Naive thymus-derived CD4-positive, alpha-beta T cell (primary cell): ENCODE data around the gene TXNL1. TPM values are rescaled to one million over a fixed set of nuclear protein-coding genes. Genes with fewer than 3 reads are reported as not detected.

Experiments used
- ATAC-seq: fragments of 150-1000 bp; cut with Tn5 transposase; 2 replicates; pipeline ENCODE4 v1.10.0; 2021; ENCODE audit warnings: mild to moderate bottlenecking, moderate library complexity
- CTCF ChIA-PET: fragments of 350-600 bp; sonication (Branson Sonifier 250); formaldehyde crosslinking; loops from one replicate; lab custom pipeline; 2021; ENCODE audit warnings: antibody characterized with exemption; lab: Charles Lee
- POLR2A ChIA-PET: fragments of 350-600 bp; sonication (Branson Sonifier 250); formaldehyde crosslinking; loops from one replicate; lab custom pipeline; 2021; ENCODE audit warnings: antibody characterized with exemption, inconsistent platforms; lab: Charles Lee
- DNase-seq, 9 donors: peaks; one replicate each; pipeline versions ENCODE4 v3.0.0 to v3.0.0-alpha.2; 2020 to 2022; ENCODE audit warnings: mixed read lengths in 1 of 9
- H3K27ac ChIP-seq: one replicate; pipeline ENCODE4 v1.7.0; 2013; ENCODE audit warnings: mild to moderate bottlenecking, low read depth, low read length, moderate library complexity
- H3K27me3 ChIP-seq, 2 donors: one replicate each; pipeline ENCODE4 v1.7.0; 2013; ENCODE audit warnings: low read length in 2 of 2, mild to moderate bottlenecking in 2 of 2, moderate library complexity in 2 of 2; ENCODE audit not compliant: control insufficient read depth in 2 of 2, insufficient read depth in 2 of 2
- H3K36me3 ChIP-seq, 3 experiments: 1 replicate in 2 of 3; 2 replicates in 1 of 3; pipeline ENCODE4 v1.7.0; 2013; ENCODE audit warnings: low read length in 3 of 3, mild to moderate bottlenecking in 3 of 3, moderate library complexity in 1 of 3; ENCODE audit not compliant: insufficient read depth in 3 of 3, control insufficient read depth in 2 of 3
- H3K4me1 ChIP-seq, 2 donors: one replicate each; pipeline ENCODE4 v1.7.0; 2013; ENCODE audit warnings: low read length in 2 of 2, mild to moderate bottlenecking in 2 of 2, moderate library complexity in 1 of 2; ENCODE audit not compliant: control insufficient read depth in 2 of 2, insufficient read depth in 2 of 2
- H3K4me3 ChIP-seq: 2 replicates; pipeline ENCODE4 v1.7.0; 2013; ENCODE audit warnings: mild to moderate bottlenecking, low read length
- H3K9me3 ChIP-seq, 3 experiments: 1 replicate in 2 of 3; 2 replicates in 1 of 3; pipeline ENCODE4 v1.7.0; 2013; ENCODE audit warnings: low read length in 3 of 3; ENCODE audit not compliant: control insufficient read depth in 2 of 3
- H3K27ac Mint-ChIP-seq, 9 donors: one replicate each; pipeline ENCODE4 v1.8.0; 2020 to 2022; ENCODE audit warnings: mixed read lengths in 9 of 9, mild to moderate bottlenecking in 8 of 9, moderate library complexity in 5 of 9, inconsistent platforms in 2 of 9
- H3K27me3 Mint-ChIP-seq, 5 donors: one replicate each; pipeline ENCODE4 v1.8.0; 2021 to 2022; ENCODE audit warnings: mixed read lengths in 5 of 5, mild to moderate bottlenecking in 1 of 5
- H3K36me3 Mint-ChIP-seq, 5 donors: one replicate each; pipeline ENCODE4 v1.8.0; 2020 to 2022; ENCODE audit warnings: mixed read lengths in 5 of 5, mild to moderate bottlenecking in 3 of 5, inconsistent platforms in 1 of 5
- H3K4me1 Mint-ChIP-seq, 7 donors: one replicate each; pipeline ENCODE4 v1.8.0; 2020 to 2022; ENCODE audit warnings: mixed read lengths in 7 of 7, mild to moderate bottlenecking in 3 of 7, inconsistent platforms in 1 of 7
- H3K4me3 Mint-ChIP-seq, 10 donors: one replicate each; pipeline ENCODE4 v1.8.0; 2020 to 2022; ENCODE audit warnings: mild to moderate bottlenecking in 10 of 10, mixed read lengths in 10 of 10, moderate library complexity in 6 of 10, inconsistent platforms in 2 of 10
- H3K9me3 Mint-ChIP-seq, 11 donors: one replicate each; pipeline ENCODE4 v1.8.0; 2020 to 2022; ENCODE audit warnings: mixed read lengths in 11 of 11, mild to moderate bottlenecking in 4 of 11, inconsistent platforms in 1 of 11, moderate library complexity in 1 of 11
- intact Hi-C, 2 donors: fragments of 100-400 bp; cut with micrococcal nuclease; formaldehyde crosslinking; loops; one replicate each; pipeline ENCODE4 v1.15.1; 2023
- polyA plus RNA-seq, 2 donors: library from polyadenylated mRNA; unstranded; fragments of 300-500 nt; fragmentation: Illumina TruSeq; gene quantifications; one replicate each; pipeline ENCODE4 v1.2.3, GENCODE V29; 2021
- total RNA-seq, 6 experiments: library from RNA in 5 of 6; stranded (reverse) in 5 of 6; gene quantifications; 1 replicate in 5 of 6; 2 replicates in 1 of 6; pipeline ENCODE4 v1.2.3 and lab custom pipeline; 2021 to 2026

The TXNL1 gene
- total and polyA plus RNA-seq, 7 experiments from 2014 or later = 32.4 to 65.5 (median 44.3) TPM

DNA sequence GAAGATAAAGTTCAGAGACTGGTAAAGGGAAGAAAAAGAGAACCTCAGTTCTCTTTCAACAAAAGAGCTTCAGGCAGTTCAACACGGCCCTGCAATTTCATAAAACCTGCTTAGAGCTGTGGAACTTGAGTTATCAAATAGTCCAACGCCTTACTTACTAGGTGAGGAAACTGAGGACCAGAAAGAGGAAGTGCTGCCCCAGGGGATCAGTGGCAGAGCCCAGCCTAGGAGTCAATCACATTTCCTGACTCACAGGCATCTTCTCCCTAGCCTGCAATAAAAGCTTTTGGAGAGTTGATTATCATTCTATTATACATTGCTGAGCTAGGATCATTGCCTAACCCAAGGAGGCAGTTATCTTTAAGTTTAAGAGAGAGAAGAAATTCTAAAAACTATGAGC is 77.4 kb downstream of the TXNL1 start:
- H3K4me3 ChIP-seq = no peak overlapping the region
- CTCF ChIA-PET = no interaction called here
- H3K9me3 ChIP-seq = no peaks in the 10 kb centered on the region
- no peaks in the 10 kb centered on the region for H3K4me1 ChIP-seq
- no peak overlapping the region for H3K4me3 Mint-ChIP-seq
- no peak overlapping the region for H3K27ac Mint-ChIP-seq
- H3K36me3 ChIP-seq = no peaks in the 10 kb centered on the region
- DNase-seq = no peak
- no peaks in the 10 kb centered on the region for H3K4me1 Mint-ChIP-seq
- H3K27me3 Mint-ChIP-seq = peaks cover 0 to 11% (median 5%) of the 10 kb centered on the region in 5 donors
- H3K9me3 Mint-ChIP-seq = no peaks in the 10 kb centered on the region
- no peaks in the 10 kb centered on the region for H3K27me3 ChIP-seq
- intact Hi-C loops = no loop called here
- H3K27ac ChIP-seq = no peak overlapping the region
- no peak for ATAC-seq
- POLR2A ChIA-PET = no interaction called here
- H3K36me3 Mint-ChIP-seq = no peaks in the 10 kb centered on the region

DNA sequence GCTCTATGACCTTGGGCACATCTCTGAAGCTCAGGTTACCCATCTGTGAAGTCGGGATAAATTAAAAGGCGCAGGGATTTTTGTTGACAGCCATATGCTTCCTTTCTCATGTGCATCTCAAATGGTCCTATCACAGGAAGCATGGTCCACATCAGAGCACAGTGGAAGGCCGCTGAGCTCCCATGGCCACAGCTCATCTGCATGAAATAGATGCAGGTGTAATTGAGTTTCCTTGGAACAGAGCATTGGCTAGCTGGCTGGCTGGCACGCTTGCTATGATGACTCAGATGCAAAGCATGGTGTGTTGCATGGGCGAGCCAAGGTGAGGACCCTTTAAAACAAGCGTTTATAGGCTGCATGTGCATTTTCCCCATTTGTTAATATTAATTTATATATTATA is 79.3 kb downstream of the TXNL1 start:
- Histone ChIP-seq H3K4me3 (no peak overlapping the region), H3K36me3 (no peaks in the 10 kb centered on the region), H3K27ac (no peak overlapping the region), H3K9me3 (no peaks in the 10 kb centered on the region), H3K27me3 (no peaks in the 10 kb centered on the region), H3K4me1 (no peaks in the 10 kb centered on the region)
- no peaks in the 10 kb centered on the region for H3K9me3 Mint-ChIP-seq
- intact Hi-C loops = no loop called here
- H3K4me3 Mint-ChIP-seq = no peak overlapping the region
- DNase-seq (no peak), ATAC-seq (no peak)
- H3K27me3 Mint-ChIP-seq = peaks cover 0 to 17% (median 5%) of the 10 kb centered on the region in 5 donors
- no peaks in the 10 kb centered on the region for H3K4me1 Mint-ChIP-seq
- H3K27ac Mint-ChIP-seq = no peak overlapping the region
- no peaks in the 10 kb centered on the region for H3K36me3 Mint-ChIP-seq
- ChIA-PET CTCF (no interaction called here), POLR2A (no interaction called here)

DNA sequence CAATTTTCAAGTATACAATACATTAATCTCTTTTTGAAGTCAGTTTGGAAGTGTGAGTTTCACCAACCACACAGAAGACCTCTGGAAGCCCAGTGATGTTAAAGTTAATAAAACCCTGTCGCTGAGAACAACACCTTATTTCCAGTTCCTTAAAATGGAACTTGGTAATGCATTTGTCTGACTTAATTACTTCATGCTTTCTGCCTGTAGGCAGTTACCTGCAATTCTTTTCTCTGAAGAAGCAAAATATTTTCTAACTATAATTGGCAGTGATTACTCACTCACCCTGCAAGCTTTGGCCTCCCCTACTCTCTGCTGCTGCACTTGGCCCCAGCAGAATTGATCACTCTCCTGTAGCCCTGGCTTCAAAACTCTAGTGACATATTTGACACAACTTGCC is 81.5 kb downstream of the TXNL1 start:
- ChIA-PET CTCF (no interaction called here), POLR2A (no interaction called here)
- Histone ChIP-seq H3K9me3 (no peaks in the 10 kb centered on the region), H3K36me3 (no peaks in the 10 kb centered on the region), H3K27me3 (no peaks in the 10 kb centered on the region), H3K4me3 (no peak overlapping the region), H3K27ac (no peak overlapping the region), H3K4me1 (no peaks in the 10 kb centered on the region)
- no peaks in the 10 kb centered on the region for H3K36me3 Mint-ChIP-seq
- DNase-seq (no peak), ATAC-seq (no peak)
- H3K9me3 Mint-ChIP-seq = no peaks in the 10 kb centered on the region
- intact Hi-C loops = no loop called here
- peaks cover 0 to 17% (median 7%) of the 10 kb centered on the region in 5 donors for H3K27me3 Mint-ChIP-seq
- no peaks in the 10 kb centered on the region for H3K4me1 Mint-ChIP-seq
- no peak overlapping the region for H3K4me3 Mint-ChIP-seq
- no peak overlapping the region for H3K27ac Mint-ChIP-seq

DNA sequence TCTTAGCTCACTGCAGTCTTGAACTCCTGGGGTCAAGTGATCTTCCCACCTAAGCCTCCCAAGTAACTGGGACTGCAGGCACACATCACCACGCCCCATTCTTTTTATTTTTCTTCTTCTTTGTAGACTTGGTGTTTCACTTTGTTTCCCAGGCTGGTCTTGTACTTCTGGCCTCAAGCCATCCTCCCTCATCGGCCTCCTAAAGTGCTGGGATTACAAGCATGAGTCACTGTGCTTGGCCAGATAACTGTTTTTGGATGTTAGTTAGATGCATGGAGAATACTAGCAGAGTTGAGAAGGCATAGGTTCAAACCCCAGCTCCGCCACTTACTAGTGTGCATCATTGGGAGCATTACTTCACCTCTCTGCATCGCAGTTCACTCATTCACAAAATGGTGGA is 88.3 kb downstream of the TXNL1 start:
- no peak for ATAC-seq
- CTCF ChIA-PET = no interaction called here
- intact Hi-C loops = no loop called here
- Histone ChIP-seq H3K9me3 (no peaks in the 10 kb centered on the region), H3K4me3 (no peak overlapping the region), H3K36me3 (no peaks in the 10 kb centered on the region), H3K27ac (no peak overlapping the region), H3K4me1 (no peaks in the 10 kb centered on the region), H3K27me3 (no peaks in the 10 kb centered on the region)
- no peaks in the 10 kb centered on the region for H3K36me3 Mint-ChIP-seq
- peaks cover 0 to 6% (median 0%) of the 10 kb centered on the region in 11 donors for H3K9me3 Mint-ChIP-seq
- H3K27ac Mint-ChIP-seq = no peak overlapping the region
- POLR2A ChIA-PET = no interaction called here
- peaks cover 0 to 3% (median 0%) of the 10 kb centered on the region in 7 donors for H3K4me1 Mint-ChIP-seq
- no peak for DNase-seq
- H3K27me3 Mint-ChIP-seq = peaks cover 0 to 5% (median 4%) of the 10 kb centered on the region in 5 donors
- no peak overlapping the region for H3K4me3 Mint-ChIP-seq

Other genes starting within 250 kb of the TXNL1 start
- 10 to 100 TPM; 44.2 to 59.8 (median 51.6) TPM for gene WDR7, start 12.8 kb upstream of the TXNL1 start, total RNA-seq
- gene WDR7, start 12.8 kb upstream of the TXNL1 start, polyA plus RNA-seq = 10 to 100 TPM; 28.3 to 31.9 TPM